Endothelial cell of umbilical vein (primary cell): ENCODE data around the gene KCNAB2.

Experiments
- CTCF ChIP-seq, 2 donors: IDR thresholded peaks; 1 replicate in 1 of 2; 2 replicates in 1 of 2; pipeline ENCODE4 v1.5.1; 2011; ENCODE audit warnings: low read length in 2 of 2, mild to moderate bottlenecking in 2 of 2, moderate library complexity in 2 of 2, control low read depth in 1 of 2, inconsistent platforms in 1 of 2, low read depth in 1 of 2; ENCODE audit not compliant: insufficient read depth in 1 of 2; ENCODE audit errors: extremely low read depth in 1 of 2
- EZH2 ChIP-seq: IDR thresholded peaks from 2 replicates; pipeline ENCODE4 v1.6.1; 2012; ENCODE audit warnings: borderline replicate concordance, low read depth, mild to moderate bottlenecking, moderate library complexity, low read length, inconsistent platforms; ENCODE audit not compliant: severe bottlenecking
- GATA2 ChIP-seq: IDR thresholded peaks from 2 replicates; pipeline ENCODE4 v1.7.0; 2011; ENCODE audit warnings: low read depth, mild to moderate bottlenecking, moderate library complexity, mixed read lengths, low read length; ENCODE audit not compliant: insufficient read length, insufficient read depth
- MAX ChIP-seq: IDR thresholded peaks from 2 replicates; pipeline ENCODE4 v1.6.1; 2011; ENCODE audit not compliant: insufficient read depth, insufficient read length
- POLR2A ChIP-seq: IDR thresholded peaks from 2 replicates; pipeline ENCODE4 v1.6.1; 2012; ENCODE audit warnings: low read depth, mild to moderate bottlenecking, control low read depth, low read length

DNA sequence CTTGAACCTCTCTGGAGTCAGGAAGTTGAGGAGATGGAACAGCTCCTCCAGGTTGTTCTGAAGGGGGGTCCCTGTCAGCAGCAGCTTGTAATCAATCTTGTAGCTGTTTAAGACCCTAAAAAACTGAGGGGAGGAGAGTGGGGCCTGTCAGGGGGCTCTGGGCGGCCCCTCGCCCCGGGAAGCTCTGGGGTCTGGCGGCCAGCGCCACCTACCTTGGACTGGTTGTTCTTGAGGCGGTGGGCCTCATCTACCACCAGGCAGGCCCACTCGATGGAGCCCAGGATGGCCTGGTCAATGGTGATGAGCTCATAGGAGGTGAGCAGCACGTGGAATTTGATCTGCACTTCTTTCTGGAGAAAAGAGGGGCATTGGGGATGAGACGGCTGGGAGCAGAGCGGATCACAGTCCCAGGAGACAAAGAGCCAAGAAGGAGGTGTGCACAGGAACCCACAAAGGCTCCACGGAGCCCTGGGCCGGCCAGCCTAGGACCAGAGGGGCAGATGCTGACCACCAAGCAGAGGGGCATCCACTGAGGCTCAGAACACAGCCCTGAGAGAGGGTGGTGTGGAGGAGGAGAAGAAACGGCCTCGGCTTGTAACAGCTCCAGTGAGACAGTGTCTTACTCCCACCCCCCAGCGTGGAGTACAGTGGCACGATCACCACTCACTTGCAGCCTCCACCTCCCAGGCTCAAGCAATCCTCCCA is 91.0 kb downstream of the KCNAB2 start:
- no peak for TF ChIP-seq MAX
- no peak for TF ChIP-seq GATA2
- no peak for TF ChIP-seq POLR2A
- no peak for TF ChIP-seq CTCF (IDR thresholded peaks at IDR 0.05; ENCODE audit: extremely low read depth in 1 of 2, insufficient read depth in 1 of 2, low read depth in 1 of 2, low read length in 2 of 2)
- no peak for TF ChIP-seq EZH2
